BLaER1 treated with 17β-estradiol and CSF1 and Interleukin-3, amounts not matched to agents 10 nM and 100 nM (cell line): ENCODE measurements around the gene COL26A1.

Experiments
- H3K27ac ChIP-seq, 11 experiments: shearing (Covaris generic); formaldehyde crosslinking; 2 replicates each; pipeline ENCODE4 v1.8.1; 2022
- H3K27me3 ChIP-seq, 11 experiments: shearing (Covaris generic); formaldehyde crosslinking; 2 replicates each; pipeline ENCODE4 v1.8.1; 2022
- H3K36me3 ChIP-seq, 11 experiments: shearing (Covaris generic); formaldehyde crosslinking; 2 replicates each; pipeline ENCODE4 v1.8.1; 2022
- H3K4me1 ChIP-seq, 10 experiments: shearing (Covaris generic); formaldehyde crosslinking; 2 replicates each; pipeline ENCODE4 v1.8.1; 2022
- H3K4me2 ChIP-seq, 11 experiments: shearing (Covaris generic); formaldehyde crosslinking; 2 replicates each; pipeline ENCODE4 v1.8.1; 2022
- H3K4me3 ChIP-seq, 10 experiments: shearing (Covaris generic); formaldehyde crosslinking; 2 replicates each; pipeline ENCODE4 v1.8.1; 2022
- H3K9ac ChIP-seq, 11 experiments: shearing (Covaris generic); formaldehyde crosslinking; 2 replicates each; pipeline ENCODE4 v1.8.1; 2022
- H3K9me3 ChIP-seq, 11 experiments: shearing (Covaris generic); formaldehyde crosslinking; replicated peaks in 1 of 11; 2 replicates each; pipeline ENCODE4 v1.8.1; 2022
- H4K20me1 ChIP-seq, 11 experiments: shearing (Covaris generic); formaldehyde crosslinking; 2 replicates each; pipeline ENCODE4 v1.8.1; 2022
- Cebpa-rat ChIP-seq, 11 experiments: shearing (Covaris generic); IDR thresholded peaks; 2 replicates each; pipeline ENCODE4 v1.8.1; 2022

Gene COL26A1

DNA sequence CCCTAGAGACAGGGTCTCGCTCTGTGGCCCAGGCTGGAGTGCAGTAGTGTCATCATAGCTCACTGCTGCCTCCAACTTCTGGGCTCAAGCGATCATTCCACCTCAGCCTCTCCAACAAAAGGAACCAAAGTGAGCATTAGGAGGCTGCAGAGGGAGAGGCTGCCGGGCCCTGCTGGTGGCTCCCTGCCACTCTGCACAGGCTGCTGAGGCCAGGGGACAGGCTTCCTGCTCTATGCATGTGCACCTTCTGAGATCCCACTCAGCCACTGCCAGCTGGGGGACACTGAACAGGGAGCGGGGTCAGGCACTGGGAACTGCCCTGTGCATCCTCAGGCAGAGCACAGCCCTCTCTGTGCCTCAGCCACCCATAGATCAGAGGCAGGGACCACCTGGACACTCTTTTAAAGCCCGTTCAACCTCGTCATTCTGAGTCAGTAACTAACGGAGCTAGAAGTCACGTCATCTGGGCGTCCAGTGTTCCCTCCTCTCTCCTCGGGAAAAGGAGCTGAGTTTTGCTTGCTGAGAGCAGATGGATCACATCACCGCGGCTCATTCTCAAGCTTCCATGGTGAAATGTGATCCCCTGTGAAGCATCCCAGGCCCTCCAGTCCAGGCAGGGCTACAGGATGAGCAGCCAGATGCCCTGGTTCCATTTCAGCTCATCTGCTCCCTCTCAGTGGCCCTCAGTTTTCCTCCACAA, 156.8 kb downstream of the COL26A1 start:
- no peak for TF ChIP-seq Cebpa-rat (IDR thresholded peaks at IDR 0.05)
- H3K9me3 ChIP-seq, result peaks cover 0 to 19% (median 13%) of the 10 kb centered on the region in 11 experiments; a peak in 19 of 22 replicates
- H3K4me2 ChIP-seq, result peak overlapping the region in 9 of 11 experiments; percentile 43 to 84 (median 73); a peak in 17 of 22 replicates
- peaks cover 0 to 10% (median 0%) of the 10 kb centered on the region in 11 experiments; a peak in 1 of 22 replicates for H3K27me3 ChIP-seq
- H3K9ac ChIP-seq, result peak overlapping the region in 3 of 11 experiments; percentile 3 to 14 (median 7); a peak in 1 of 22 replicates
- H3K27ac ChIP-seq, result no peak overlapping the region
- H4K20me1 ChIP-seq, result no peaks in the 10 kb centered on the region
- H3K4me3 ChIP-seq, result no peak overlapping the region
- peaks cover 0 to 52% (median 39%) of the 10 kb centered on the region in 10 experiments; a peak in 17 of 20 replicates for H3K4me1 ChIP-seq
- H3K36me3 ChIP-seq, result no peaks in the 10 kb centered on the region

DNA sequence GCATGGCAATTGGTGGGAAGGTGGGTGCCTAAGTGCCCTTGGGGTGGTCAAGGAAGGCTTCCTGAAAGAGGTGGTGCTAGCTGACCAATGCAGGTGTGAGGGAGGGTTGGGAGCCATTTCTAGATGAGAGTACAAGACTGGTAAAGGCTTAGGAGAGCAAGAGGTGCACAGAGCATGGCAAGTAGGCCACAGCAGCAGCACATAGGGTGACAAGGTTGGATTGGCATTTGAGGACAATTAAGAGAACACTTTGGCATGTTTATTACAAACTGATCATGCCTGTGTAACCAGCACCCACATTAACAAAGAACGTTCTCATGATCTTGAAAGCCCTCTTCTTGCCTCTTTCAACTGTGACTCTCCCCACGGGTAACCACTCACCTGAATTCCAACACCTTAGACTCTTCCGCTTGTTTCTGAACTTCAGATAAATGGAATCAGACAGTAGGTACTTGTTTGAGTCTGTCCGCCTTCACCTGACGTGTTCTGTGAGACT, 158.8 kb downstream of the COL26A1 start:
- no peak for TF ChIP-seq Cebpa-rat (IDR thresholded peaks at IDR 0.05)
- no peak overlapping the region for H3K4me2 ChIP-seq
- H3K36me3 ChIP-seq, result no peaks in the 10 kb centered on the region
- H3K27me3 ChIP-seq, result peaks cover 0 to 4% (median 0%) of the 10 kb centered on the region in 11 experiments; a peak in 1 of 22 replicates
- H3K27ac ChIP-seq, result no peak overlapping the region
- peaks cover 0 to 40% (median 34%) of the 10 kb centered on the region in 10 experiments; a peak in 17 of 20 replicates for H3K4me1 ChIP-seq
- peaks cover 0 to 25% (median 19%) of the 10 kb centered on the region in 11 experiments; a peak in 19 of 22 replicates for H3K9me3 ChIP-seq
- H3K9ac ChIP-seq, result no peak overlapping the region
- no peak overlapping the region for H3K4me3 ChIP-seq
- H4K20me1 ChIP-seq, result no peaks in the 10 kb centered on the region

DNA sequence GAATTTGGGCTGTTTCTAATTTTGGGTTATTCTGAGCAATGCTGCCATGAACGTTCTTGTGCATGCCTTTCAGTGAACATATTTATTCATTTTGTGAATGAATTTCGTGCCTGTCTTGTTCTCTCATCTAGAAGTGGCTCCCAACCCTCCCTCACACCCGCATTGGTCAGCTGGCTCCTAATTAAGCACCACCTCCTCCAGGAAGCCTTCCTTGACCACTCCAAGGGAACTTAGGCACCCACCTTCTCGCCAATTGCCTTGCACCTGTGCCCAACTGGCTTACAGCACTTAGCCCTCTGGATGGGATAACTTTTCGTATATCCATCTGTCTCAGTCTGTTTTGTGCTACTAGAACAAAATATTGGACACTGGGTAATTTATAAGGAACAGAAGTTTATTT, 159.3 kb downstream of the COL26A1 start:
- H3K27ac ChIP-seq, result no peak overlapping the region
- H3K9ac ChIP-seq, result no peak overlapping the region
- peaks cover 0 to 35% (median 29%) of the 10 kb centered on the region in 10 experiments; a peak in 17 of 20 replicates for H3K4me1 ChIP-seq
- no peak overlapping the region for H3K4me3 ChIP-seq
- H3K4me2 ChIP-seq, result no peak overlapping the region
- peaks cover 0 to 25% (median 19%) of the 10 kb centered on the region in 11 experiments; a peak in 19 of 22 replicates for H3K9me3 ChIP-seq
- H4K20me1 ChIP-seq, result no peaks in the 10 kb centered on the region
- H3K36me3 ChIP-seq, result no peaks in the 10 kb centered on the region
- no peaks in the 10 kb centered on the region for H3K27me3 ChIP-seq
- TF ChIP-seq Cebpa-rat (IDR thresholded peaks at IDR 0.05), result no peak

DNA sequence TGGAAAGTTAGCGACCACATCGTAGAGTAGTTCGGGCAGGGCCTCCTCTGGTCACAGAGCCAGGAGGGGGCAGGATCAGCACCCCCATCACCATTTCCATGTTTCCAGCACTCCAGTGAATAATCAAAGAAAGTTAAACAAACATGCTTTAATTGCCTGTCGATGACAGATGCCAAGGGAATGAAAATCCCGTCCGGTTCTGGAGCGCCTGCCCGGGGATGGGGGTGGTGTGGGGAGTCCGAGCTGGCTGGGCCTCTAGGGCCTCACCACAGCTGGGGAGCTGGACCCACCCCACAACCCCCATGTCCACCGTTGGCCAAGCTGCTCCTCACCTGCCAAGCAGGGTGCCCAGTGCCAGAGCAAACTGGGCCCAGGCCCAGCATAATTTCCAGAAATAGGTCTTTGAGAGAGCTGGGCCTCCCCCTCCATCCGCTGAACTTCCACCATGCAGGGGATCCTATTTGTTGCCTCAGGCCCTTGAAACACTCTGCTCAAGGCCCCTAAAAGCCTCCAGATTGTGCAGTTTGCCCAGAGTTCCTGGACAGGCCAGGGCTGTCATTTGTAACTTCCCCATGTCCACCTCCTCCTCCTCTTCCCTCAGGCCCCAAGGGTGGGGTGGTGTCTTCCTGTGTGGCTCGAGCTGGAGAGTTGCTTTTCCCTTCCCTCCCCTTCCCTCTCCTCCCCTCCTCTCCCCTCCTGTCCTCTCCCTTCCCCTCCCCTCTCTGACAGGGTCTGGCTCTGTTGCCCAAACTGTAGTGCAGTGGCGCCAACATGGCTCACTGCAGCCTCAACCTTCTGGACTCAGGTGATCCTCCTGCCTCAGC, 165.4 kb downstream of the COL26A1 start:
- peaks cover 0 to 12% (median 6%) of the 10 kb centered on the region in 11 experiments; a peak in 7 of 22 replicates for H3K9me3 ChIP-seq
- no peaks in the 10 kb centered on the region for H3K27me3 ChIP-seq
- H3K4me2 ChIP-seq, result peak overlapping the region; percentile 9 to 64 (median 48); a peak in 17 of 22 replicates
- no peak for TF ChIP-seq Cebpa-rat (IDR thresholded peaks at IDR 0.05)
- H4K20me1 ChIP-seq, result no peaks in the 10 kb centered on the region
- peaks cover 8 to 16% (median 11%) of the 10 kb centered on the region in 10 experiments; a peak in 17 of 20 replicates for H3K4me1 ChIP-seq
- H3K36me3 ChIP-seq, result no peaks in the 10 kb centered on the region
- H3K9ac ChIP-seq, result peak overlapping the region in 5 of 11 experiments; percentile 16 to 46 (median 23); a peak in 4 of 22 replicates
- H3K27ac ChIP-seq, result no peak overlapping the region
- H3K4me3 ChIP-seq, result no peak overlapping the region

DNA sequence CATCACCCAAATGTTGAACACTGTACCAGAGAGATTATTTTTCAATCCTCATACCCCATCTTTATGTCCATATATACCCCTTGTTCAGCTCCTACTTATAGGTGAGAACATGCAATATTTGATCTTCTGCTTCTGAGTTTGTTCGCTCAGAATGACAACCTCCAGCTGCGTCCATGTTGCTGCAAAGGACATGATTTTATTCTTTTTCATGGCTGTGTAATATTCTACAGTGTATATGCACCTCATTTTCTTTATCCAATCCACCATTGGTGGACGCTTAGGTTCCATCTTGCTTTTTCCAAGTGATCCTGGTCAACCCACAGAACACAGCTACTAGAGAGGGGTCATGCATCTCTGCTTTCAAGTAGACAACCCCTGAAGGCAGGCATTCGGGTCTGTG, 166.9 kb downstream of the COL26A1 start:
- Histone ChIP-seq H3K4me3 (no peak overlapping the region), H3K27me3 (no peaks in the 10 kb centered on the region), H3K9me3 (peaks cover 0 to 6% (median 5%) of the 10 kb centered on the region in 11 experiments; a peak in 7 of 22 replicates), H3K27ac (no peak overlapping the region), H3K4me1 (peaks cover 10 to 27% (median 21%) of the 10 kb centered on the region in 10 experiments), H3K9ac (no peak overlapping the region), H4K20me1 (no peaks in the 10 kb centered on the region), H3K4me2 (no peak overlapping the region), H3K36me3 (no peaks in the 10 kb centered on the region)
- TF ChIP-seq Cebpa-rat (IDR thresholded peaks at IDR 0.05), result no peak

DNA sequence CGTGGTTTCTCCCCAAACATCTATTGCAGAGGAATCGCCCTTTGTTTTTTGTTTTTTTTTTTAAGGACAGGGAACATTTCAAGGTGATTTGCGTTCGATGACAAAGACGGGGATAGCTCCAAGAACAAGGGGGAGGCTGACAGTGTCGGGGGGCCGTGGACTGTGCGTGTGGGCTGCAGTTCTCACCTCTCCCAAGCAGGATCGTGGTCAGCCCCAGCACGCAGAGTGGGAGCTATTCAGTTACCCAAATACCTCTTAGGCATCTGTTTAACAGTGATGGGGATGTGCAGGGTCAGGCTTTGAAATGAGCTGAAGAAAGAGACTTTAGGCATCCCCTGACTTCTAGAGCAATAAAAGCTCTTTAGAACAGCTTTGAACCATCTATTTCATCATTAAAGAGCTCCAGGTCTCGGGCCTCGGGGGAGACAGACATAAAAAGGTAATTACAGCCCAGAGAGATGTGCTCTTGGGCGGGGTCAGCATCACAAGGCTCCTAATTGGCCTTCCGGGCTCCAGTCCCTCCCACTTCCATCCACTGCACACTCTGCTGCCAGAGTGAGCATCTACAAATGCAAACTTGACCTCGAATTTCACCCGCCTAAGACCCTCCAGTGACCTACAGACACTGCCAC, 169.2 kb downstream of the COL26A1 start:
- H3K9me3 ChIP-seq, result peaks cover 0 to 6% (median 0%) of the 10 kb centered on the region in 11 experiments; a peak in 2 of 22 replicates
- H3K4me1 ChIP-seq, result peaks cover 10 to 31% (median 21%) of the 10 kb centered on the region in 10 experiments
- no peaks in the 10 kb centered on the region for H3K27me3 ChIP-seq
- H3K4me2 ChIP-seq, result no peak overlapping the region
- no peak overlapping the region for H3K4me3 ChIP-seq
- peaks cover 0 to 7% (median 0%) of the 10 kb centered on the region in 11 experiments; a peak in 2 of 22 replicates for H4K20me1 ChIP-seq
- H3K9ac ChIP-seq, result no peak overlapping the region
- H3K36me3 ChIP-seq, result no peaks in the 10 kb centered on the region
- H3K27ac ChIP-seq, result no peak overlapping the region
- TF ChIP-seq Cebpa-rat (IDR thresholded peaks at IDR 0.05), result no peak

DNA sequence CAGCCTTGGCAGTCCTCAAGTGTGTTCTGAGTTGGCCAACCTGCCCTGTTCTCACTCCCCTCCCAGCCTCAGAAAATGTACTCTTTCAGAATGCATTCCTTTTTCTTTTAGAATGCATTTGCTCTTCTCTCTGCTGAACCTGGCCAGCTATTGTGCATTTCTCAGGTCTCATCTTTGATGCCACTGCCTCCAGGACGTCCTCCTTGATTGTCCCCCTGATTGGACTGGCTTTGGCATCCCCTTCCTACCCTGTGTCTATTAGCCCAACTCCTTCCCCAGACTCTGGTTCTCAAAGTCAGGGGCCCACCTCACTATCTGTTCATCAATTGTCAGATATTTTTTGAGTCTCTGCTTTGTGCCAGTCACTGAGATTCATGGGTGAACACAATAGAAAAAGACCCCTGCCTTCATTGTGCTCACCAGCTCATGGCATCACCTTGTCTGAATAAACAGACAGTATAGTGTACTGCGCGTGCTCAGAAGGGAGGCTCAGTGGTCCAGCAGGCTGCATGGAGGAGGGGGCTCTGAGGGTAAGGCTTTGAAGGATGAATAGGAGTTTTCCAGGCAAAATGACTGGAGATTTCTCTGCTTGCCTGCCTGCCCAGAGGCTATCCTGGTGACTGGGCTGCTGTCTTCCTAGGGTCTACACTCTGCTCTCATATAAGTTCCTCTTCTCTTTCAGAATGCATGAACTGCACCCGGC, 169.9 kb downstream of the COL26A1 start:
- no peak for TF ChIP-seq Cebpa-rat (IDR thresholded peaks at IDR 0.05)
- peaks cover 0 to 14% (median 0%) of the 10 kb centered on the region in 11 experiments; a peak in 2 of 22 replicates for H4K20me1 ChIP-seq
- H3K4me2 ChIP-seq, result no peak overlapping the region
- peaks cover 0 to 7% (median 0%) of the 10 kb centered on the region in 11 experiments; a peak in 2 of 22 replicates for H3K9me3 ChIP-seq
- no peak overlapping the region for H3K4me3 ChIP-seq
- H3K27me3 ChIP-seq, result no peaks in the 10 kb centered on the region
- no peaks in the 10 kb centered on the region for H3K36me3 ChIP-seq
- H3K4me1 ChIP-seq, result peaks cover 10 to 34% (median 21%) of the 10 kb centered on the region in 10 experiments
- H3K9ac ChIP-seq, result no peak overlapping the region
- no peak overlapping the region for H3K27ac ChIP-seq

DNA sequence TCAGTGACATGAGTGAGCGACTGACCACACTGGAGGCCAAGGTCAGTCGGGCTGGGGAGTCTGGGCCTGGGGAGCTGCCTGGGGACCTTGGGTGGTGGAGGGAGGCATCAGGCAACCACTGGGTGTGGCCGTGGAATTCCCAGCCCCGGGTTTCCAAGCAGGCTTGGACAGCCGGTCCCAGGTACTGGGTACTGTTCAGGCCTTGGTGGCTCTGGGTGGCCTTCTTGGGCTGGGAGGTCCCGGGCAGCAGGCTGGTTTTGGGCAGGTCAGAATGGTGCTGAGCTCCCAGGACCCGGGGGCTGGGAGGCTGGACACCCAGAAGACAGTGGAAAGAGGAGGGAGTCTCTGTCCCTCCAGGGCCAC, 170.4 kb downstream of the COL26A1 start:
- Histone ChIP-seq H3K4me3 (no peak overlapping the region), H4K20me1 (peaks cover 0 to 15% (median 0%) of the 10 kb centered on the region in 11 experiments; a peak in 2 of 22 replicates), H3K27me3 (no peaks in the 10 kb centered on the region), H3K4me1 (peaks cover 6 to 35% (median 19%) of the 10 kb centered on the region in 10 experiments), H3K36me3 (no peaks in the 10 kb centered on the region), H3K4me2 (no peak overlapping the region; a peak in 1 of 22 replicates), H3K27ac (no peak overlapping the region), H3K9me3 (peaks cover 0 to 7% (median 0%) of the 10 kb centered on the region in 11 experiments; a peak in 2 of 22 replicates), H3K9ac (no peak overlapping the region)
- TF ChIP-seq Cebpa-rat (IDR thresholded peaks at IDR 0.05), result no peak
